Psoas muscle (tissue), 8 donors: Measurements from ENCODE around the gene RHOC. TPM values are rescaled to one million over a fixed set of nuclear protein-coding genes. Genes with fewer than 3 reads are reported as not detected.

Experiments
- ATAC-seq, 4 donors: fragments of 200-7000 bp; cut with Tn5 transposase; one replicate each; pipeline ENCODE4 v1.9.1; 2020; ENCODE audit warnings: moderate library complexity in 3 of 4, mild to moderate bottlenecking in 2 of 4
- DNase-seq, 2 donors: peaks; one replicate each; pipeline ENCODE4 v3.0.0-alpha.2; 2020
- H3K27ac ChIP-seq: fragments of 200-600 bp; one replicate; pipeline ENCODE4 v1.8.0; 2022
- H3K27me3 ChIP-seq, 3 donors: fragments of 200-600 bp in 1 of 3; one replicate each; pipeline versions ENCODE4 v1.6.1 to v1.8.0; 2013 to 2022; ENCODE audit warnings: low read length in 2 of 3, mild to moderate bottlenecking in 2 of 3, moderate library complexity in 1 of 3; ENCODE audit not compliant: insufficient read depth in 3 of 3
- H3K36me3 ChIP-seq, 2 donors: fragments of 200-600 bp in 1 of 2; one replicate each; pipeline versions ENCODE4 v1.6.1 to v1.8.0; 2013 to 2022; ENCODE audit warnings: low read depth in 1 of 2, mild to moderate bottlenecking in 1 of 2, moderate library complexity in 1 of 2; ENCODE audit not compliant: insufficient read depth in 1 of 2
- H3K4me1 ChIP-seq: fragments of 200-600 bp; one replicate; pipeline ENCODE4 v1.8.0; 2022
- H3K4me3 ChIP-seq: fragments of 200-600 bp; one replicate; pipeline ENCODE4 v1.8.0; 2022; ENCODE audit warnings: mild to moderate bottlenecking
- H3K9me3 ChIP-seq: fragments of 200-600 bp; one replicate; pipeline ENCODE4 v1.8.0; 2022
- CTCF ChIP-seq: fragments of 200-600 bp; IDR thresholded peaks from one replicate; pipeline ENCODE4 v1.8.0; 2022; ENCODE audit warnings: antibody characterized with exemption
- WGBS, 3 donors: extraction: QIAGEN DNeasy Blood & Tissue Kit; methylation state at CpG; one replicate each; pipeline versions ENCODE4 v1.1.6 to v1.1.7; 2013; 5-methylcytosine and 5-hydroxymethylcytosine counted together
- intact Hi-C, 2 donors: fragments of 100-400 bp; cut with DNase I; formaldehyde crosslinking; loops; one replicate each; pipeline versions ENCODE4 v1.11.0 to v1.14.2; 2022
- polyA plus RNA-seq, 3 donors: library from polyadenylated mRNA; stranded (reverse); fragments of 200-250 nt; gene quantifications; one replicate each; pipeline ENCODE4 v1.2.3, GENCODE V29; 2013
- total RNA-seq, 4 donors: library from RNA; stranded (reverse); fragmentation: NEBNext Ultra II Directional in 2 of 4; extraction: Animal tissue kit (Norgen Biotek cat#: 25700) in 2 of 4; gene quantifications; one replicate each; pipeline versions ENCODE4 v1.2.1 to v1.2.4, GENCODE V29; 2021 to 2023
- donor health status: healthy with polysubstance abuse.
- donor health status: DM: no; HTN: no; CAD: no; lungs with moderate emphysema.
- donor health status: Bipolar disorder and iron deficiency.
- donor health status: healthy.
- donor health status: DM: yes; HTN: yes; CAD: no.
- donor health status: DM: no; HTN: no; CAD: no.
- donor health status: DM: no; HTN: no; CAD: no.
- donor health status: DM: yes; HTN: yes; CAD: no.

Gene RHOC
- total and polyA plus RNA-seq, 7 donors, result 39.1 to 89.7 (median 76.9) TPM

- no peak for DNase-seq
- Histone ChIP-seq H3K27ac (no peak overlapping the region), H3K9me3 (no peaks in the 10 kb centered on the region), H3K36me3 (peaks cover 0 to 58% of the 10 kb centered on the region in 2 donors), H3K4me1 (no peaks in the 10 kb centered on the region), H3K27me3 (no peaks in the 10 kb centered on the region), H3K4me3 (no peak overlapping the region)
- WGBS, 3 donors, result 91 to 94% (median 92%) methylated on average over 6 of the region's 6 CpGs
- TF ChIP-seq CTCF, result no peak
- intact Hi-C loops, result no loop called here
- no peak for ATAC-seq
Observed at GRCh38 chr1:112693821-112694220, 13.1 kb downstream of the RHOC start.

- H3K36me3 ChIP-seq, result peaks cover 0 to 58% of the 10 kb centered on the region in 2 donors
- no peak for TF ChIP-seq CTCF
- no peaks in the 10 kb centered on the region for H3K9me3 ChIP-seq
- H3K4me1 ChIP-seq, result peaks cover 5% of the 10 kb centered on the region
- no peak overlapping the region for H3K4me3 ChIP-seq
- 92 to 93% (median 93%) methylated on average over 5 of the region's 5 CpGs for WGBS, 3 donors
- no peak overlapping the region for H3K27ac ChIP-seq
- H3K27me3 ChIP-seq, result no peaks in the 10 kb centered on the region
- intact Hi-C loops, result no loop called here
- DNase-seq, result no peak
- no peak for ATAC-seq
Observed at GRCh38 chr1:112692681-112693080, 14.2 kb downstream of the RHOC start.

GRCh38 chr1:112689842-112690237, 17.1 kb downstream of the RHOC start:
- no peaks in the 10 kb centered on the region for H3K27me3 ChIP-seq
- peaks cover 0 to 46% of the 10 kb centered on the region in 2 donors for H3K36me3 ChIP-seq
- 87 to 96% (median 88%) methylated on average over 11 of the region's 11 CpGs for WGBS, 3 donors
- TF ChIP-seq CTCF, result no peak
- no peaks in the 10 kb centered on the region for H3K9me3 ChIP-seq
- intact Hi-C loops, result no loop called here
- ATAC-seq, result no peak
- peaks cover 5% of the 10 kb centered on the region for H3K4me1 ChIP-seq
- no peak overlapping the region for H3K27ac ChIP-seq
- DNase-seq, result no peak
- H3K4me3 ChIP-seq, result no peak overlapping the region

- no peaks in the 10 kb centered on the region for H3K27me3 ChIP-seq
- H3K4me3 ChIP-seq, result no peak overlapping the region
- no peak for TF ChIP-seq CTCF
- H3K27ac ChIP-seq, result no peak overlapping the region
- intact Hi-C loops, result no loop called here
- 77 to 95% (median 87%) methylated on average over 8 to 9 of the region's 9 CpGs for WGBS, 3 donors
- DNase-seq, result no peak
- no peak for ATAC-seq
- peaks cover 5% of the 10 kb centered on the region for H3K4me1 ChIP-seq
- no peaks in the 10 kb centered on the region for H3K9me3 ChIP-seq
- H3K36me3 ChIP-seq, result peaks cover 0 to 42% of the 10 kb centered on the region in 2 donors
Observed at GRCh38 chr1:112689196-112689841, 17.6 kb downstream of the RHOC start.

GRCh38 chr1:112688781-112689193, 18.1 kb downstream of the RHOC start:
- Histone ChIP-seq H3K27ac (peak overlapping the region; percentile 30), H3K4me3 (no peak overlapping the region), H3K9me3 (no peaks in the 10 kb centered on the region), H3K4me1 (peaks cover 5% of the 10 kb centered on the region), H3K27me3 (no peaks in the 10 kb centered on the region), H3K36me3 (peaks cover 0 to 38% of the 10 kb centered on the region in 2 donors)
- no peak for TF ChIP-seq CTCF
- intact Hi-C loops, result no loop called here
- DNase-seq, result peak in 1 of 2 donors; percentile 64
- WGBS, 3 donors, result 44 to 55% (median 46%) methylated on average over 13 of the region's 13 CpGs
- peak in 3 of 4 donors; percentile 30 to 65 (median 31) for ATAC-seq
